A549 (cell line): ENCODE results near the gene EPN1. TPM values are rescaled to one million over a fixed set of nuclear protein-coding genes. Genes with fewer than 3 reads are reported as not detected.
A peak's percentile ranks its signal among the peaks of the same experiment; 100 is the strongest.
"Not testable (repeated sequence)": the region's sequence is repeated elsewhere in the genome, so short reads cannot be mapped to it uniquely, and the experiment has no call there.

Source experiments
- ATAC-seq, 2 experiments: fragments of 200-7000 bp in 1 of 2; fragments of >200 bp in 1 of 2; cut with Nextera tagmentation in 1 of 2; cut with Tn5 transposase in 1 of 2; 3 replicates each; pipeline versions ENCODE4 v1.8.0 to v1.9.1; 2018 to 2020; ENCODE audit warnings: mild to moderate bottlenecking in 1 of 2, moderate library complexity in 1 of 2
- CTCF ChIA-PET: fragments of 300-600 bp; sonication (Branson Sonifier 250); formaldehyde crosslinking; extraction: SDS; loops from one replicate; lab custom pipeline; 2021; ENCODE audit warnings: antibody characterized with exemption, inconsistent platforms; lab: Yijun Ruan, JAX
- POLR2A ChIA-PET: fragments of 350-600 bp; formaldehyde crosslinking; extraction: SDS; loops from one replicate; lab custom pipeline; 2021; ENCODE audit warnings: antibody characterized with exemption, inconsistent platforms; lab: Yijun Ruan, JAX
- DNase-seq, 2 experiments: peaks; one replicate each; pipeline versions ENCODE4 v3.0.0 to v3.0.0-alpha.2; 2011 to 2016; ENCODE audit warnings: low read depth in 1 of 2, low spot score in 1 of 2
- FAIRE-seq: peaks from 2 replicates; lab custom pipeline; 2011; peaks lifted over from hg19 to GRCh38; lab: Jason Lieb, UNC
- H3K27ac ChIP-seq, 2 experiments: fragments of >200 bp; sonication (Bioruptor Twin); formaldehyde crosslinking; 3 replicates each; pipeline ENCODE4 v1.5.1; 2016 to 2017
- H3K4me1 ChIP-seq: fragments of >200 bp; sonication (Bioruptor Twin); formaldehyde crosslinking; 3 replicates; pipeline ENCODE4 v1.6.1; 2016
- H3K4me2 ChIP-seq: fragments of >200 bp; sonication (Bioruptor Twin); formaldehyde crosslinking; 3 replicates; pipeline ENCODE4 v1.6.1; 2016
- H3K4me3 ChIP-seq: fragments of >200 bp; sonication (Bioruptor Twin); formaldehyde crosslinking; 3 replicates; pipeline ENCODE4 v1.5.1; 2016
- H3K9me3 ChIP-seq: fragments of >200 bp; sonication (Bioruptor Twin); formaldehyde crosslinking; 3 replicates; pipeline ENCODE4 v1.6.1; 2016
- CBX8 ChIP-seq: fragments of 200-600 bp; sonication (generic); IDR thresholded peaks from 2 replicates; pipeline ENCODE4 v1.6.1; 2016
- WGBS: methylation state at CpG from one replicate; pipeline ENCODE4 v1.1.6; 2017; ENCODE audit errors: missing lambda C conversion rate; 5-methylcytosine and 5-hydroxymethylcytosine counted together
- polyA plus RNA-seq, 4 experiments: library from polyadenylated mRNA; depleted of rRNA in 3 of 4; stranded (reverse); fragments of >200 nt; fragmentation: RNase III in 1 of 4; extraction: RNeasy Plus Mini Kit Qiagen cat#74134 plus additional on column Dnase treatment in 1 of 4; gene quantifications; 2 replicates in 3 of 4; 3 replicates in 1 of 4; pipeline ENCODE4 v1.2.3, GENCODE V29; 2011 to 2017
- small RNA-seq, 6 experiments: library from RNA; depleted of rRNA; stranded (forward); fragments of <200 nt; gene quantifications; one replicate each; pipeline ENCODE3, GENCODE V24; 2012

EPN1 gene
- polyA plus RNA-seq, 2 of the 4 experiments (the other 2 are of a cell fraction): 43.7 to 139 TPM

- ATAC-seq, FAIRE-seq, H3K4me1 ChIP-seq, POLR2A ChIA-PET, DNase-seq, H3K27ac ChIP-seq, CTCF ChIA-PET, H3K4me2 ChIP-seq, H3K4me3 ChIP-seq: not testable (repeated sequence)
- WGBS: 26% methylated on average over 4 of the region's 4 CpGs
- peaks cover 10% of the 10 kb centered on the region for H3K9me3 ChIP-seq
- 0 out of 2 replicates have a peak, but pooled peaks have one; percentile 33 for TF ChIP-seq CBX8
Measured at GRCh38 chr19:55756808-55757207, 81.8 kb downstream of the EPN1 start.

- H3K4me1 ChIP-seq, POLR2A ChIA-PET, CTCF ChIA-PET, ATAC-seq, H3K4me2 ChIP-seq, H3K27ac ChIP-seq, DNase-seq, H3K4me3 ChIP-seq: not testable (repeated sequence)
- peaks cover 10% of the 10 kb centered on the region for H3K9me3 ChIP-seq
- 39% methylated on average over 3 of the region's 3 CpGs for WGBS
- FAIRE-seq: peak; percentile 13
Measured at GRCh38 chr19:55758797-55759196, 83.8 kb downstream of the EPN1 start, which contains the start of gene RFPL4A. Gene RFPL4A (plus strand): TSS chr19:55759097. CDS start chr19:55761801, 2,704 bp downstream.

Small RNA genes lying within 50 kb of the gene (small RNA-seq; reads per million reads assigned to genes)
- gene AC010525.2: 0 reads per million in 6 experiments

Other genes starting within 250 kb of the EPN1 start
- 0.03 TPM in 1 of 2 replicates, not detected in the other for gene SHISA7, start 231.9 kb upstream of the EPN1 start, polyA plus RNA-seq (2011; rRNA removed)
- gene SHISA7, start 231.9 kb upstream of the EPN1 start, polyA plus RNA-seq (2017; fragmentation: RNase III; extraction: RNeasy Plus Mini Kit Qiagen cat#74134 plus additional on column Dnase treatment): 0.01 TPM in 1 of 3 replicates, not detected in the others
- 45.3 and 51.5 TPM in 2 replicates for gene ISOC2, start 213.6 kb upstream of the EPN1 start, polyA plus RNA-seq (2011; rRNA removed)
- 52.7 to 57.8 TPM (median 54.1 TPM) in 3 replicates for gene ISOC2, start 213.6 kb upstream of the EPN1 start, polyA plus RNA-seq (2017; fragmentation: RNase III; extraction: RNeasy Plus Mini Kit Qiagen cat#74134 plus additional on column Dnase treatment)
- not detected in 2 replicates for gene C19orf85, start 210.5 kb upstream of the EPN1 start, polyA plus RNA-seq (2011; rRNA removed)
- not detected in 3 replicates for gene C19orf85, start 210.5 kb upstream of the EPN1 start, polyA plus RNA-seq (2017; fragmentation: RNase III; extraction: RNeasy Plus Mini Kit Qiagen cat#74134 plus additional on column Dnase treatment)
- 0.32 and 0.48 TPM in 2 replicates for gene ZNF628, start 198.6 kb upstream of the EPN1 start, polyA plus RNA-seq (2011; rRNA removed)
- 4.7 to 5.9 TPM (median 5.7 TPM) in 3 replicates for gene ZNF628, start 198.6 kb upstream of the EPN1 start, polyA plus RNA-seq (2017; fragmentation: RNase III; extraction: RNeasy Plus Mini Kit Qiagen cat#74134 plus additional on column Dnase treatment)
- 16.8 and 21.0 TPM in 2 replicates for gene NAT14, start 190.0 kb upstream of the EPN1 start, polyA plus RNA-seq (2011; rRNA removed)
- 46.5 to 57.4 TPM (median 50.3 TPM) in 3 replicates for gene NAT14, start 190.0 kb upstream of the EPN1 start, polyA plus RNA-seq (2017; fragmentation: RNase III; extraction: RNeasy Plus Mini Kit Qiagen cat#74134 plus additional on column Dnase treatment)
- 0.19 and 0.22 TPM in 2 replicates for gene SSC5D, start 186.8 kb upstream of the EPN1 start, polyA plus RNA-seq (2011; rRNA removed)
- gene SSC5D, start 186.8 kb upstream of the EPN1 start, polyA plus RNA-seq (2017; fragmentation: RNase III; extraction: RNeasy Plus Mini Kit Qiagen cat#74134 plus additional on column Dnase treatment): 0.96 to 2.0 TPM (median 1.5 TPM) in 3 replicates
- gene SBK2, start 138.1 kb upstream of the EPN1 start, polyA plus RNA-seq (2011; rRNA removed): 0.65 and 0.89 TPM in 2 replicates
- 1.1 to 1.6 TPM (median 1.2 TPM) in 3 replicates for gene SBK2, start 138.1 kb upstream of the EPN1 start, polyA plus RNA-seq (2017; fragmentation: RNase III; extraction: RNeasy Plus Mini Kit Qiagen cat#74134 plus additional on column Dnase treatment)
- gene SBK3, start 129.7 kb upstream of the EPN1 start, polyA plus RNA-seq (2011; rRNA removed): 0.89 and 1.1 TPM in 2 replicates
- gene SBK3, start 129.7 kb upstream of the EPN1 start, polyA plus RNA-seq (2017; fragmentation: RNase III; extraction: RNeasy Plus Mini Kit Qiagen cat#74134 plus additional on column Dnase treatment): 0.92 to 1.2 TPM (median 1.1 TPM) in 3 replicates
- 4.2 and 6.5 TPM in 2 replicates for gene ZNF579, start 94.4 kb upstream of the EPN1 start, polyA plus RNA-seq (2011; rRNA removed)
- 16.2 to 17.0 TPM (median 16.2 TPM) in 3 replicates for gene ZNF579, start 94.4 kb upstream of the EPN1 start, polyA plus RNA-seq (2017; fragmentation: RNase III; extraction: RNeasy Plus Mini Kit Qiagen cat#74134 plus additional on column Dnase treatment)
- gene FIZ1, start 75.7 kb upstream of the EPN1 start, polyA plus RNA-seq (2011; rRNA removed): 10.3 and 10.4 TPM in 2 replicates
- gene FIZ1, start 75.7 kb upstream of the EPN1 start, polyA plus RNA-seq (2017; fragmentation: RNase III; extraction: RNeasy Plus Mini Kit Qiagen cat#74134 plus additional on column Dnase treatment): 15.7 to 18.0 TPM (median 16.9 TPM) in 3 replicates
- 5.0 and 6.4 TPM in 2 replicates for gene ZNF524, start 74.9 kb upstream of the EPN1 start, polyA plus RNA-seq (2011; rRNA removed)
- 9.3 to 9.7 TPM (median 9.7 TPM) in 3 replicates for gene ZNF524, start 74.9 kb upstream of the EPN1 start, polyA plus RNA-seq (2017; fragmentation: RNase III; extraction: RNeasy Plus Mini Kit Qiagen cat#74134 plus additional on column Dnase treatment)
- gene ZNF865, start 69.6 kb upstream of the EPN1 start, polyA plus RNA-seq (2011; rRNA removed): 2.1 and 2.2 TPM in 2 replicates
- 7.1 to 7.9 TPM (median 7.8 TPM) in 3 replicates for gene ZNF865, start 69.6 kb upstream of the EPN1 start, polyA plus RNA-seq (2017; fragmentation: RNase III; extraction: RNeasy Plus Mini Kit Qiagen cat#74134 plus additional on column Dnase treatment)
- gene ZNF784, start 50.7 kb upstream of the EPN1 start, polyA plus RNA-seq (2011; rRNA removed): 3.5 and 4.1 TPM in 2 replicates
- gene ZNF784, start 50.7 kb upstream of the EPN1 start, polyA plus RNA-seq (2017; fragmentation: RNase III; extraction: RNeasy Plus Mini Kit Qiagen cat#74134 plus additional on column Dnase treatment): 6.0 to 7.1 TPM (median 6.6 TPM) in 3 replicates
- gene ZNF580, start 34.2 kb upstream of the EPN1 start, polyA plus RNA-seq (2011; rRNA removed): 9.2 and 15.2 TPM in 2 replicates
- 40.5 to 57.0 TPM (median 52.8 TPM) in 3 replicates for gene ZNF580, start 34.2 kb upstream of the EPN1 start, polyA plus RNA-seq (2017; fragmentation: RNase III; extraction: RNeasy Plus Mini Kit Qiagen cat#74134 plus additional on column Dnase treatment)
- gene ZNF581, start 31.6 kb upstream of the EPN1 start, polyA plus RNA-seq (2011; rRNA removed): 13.9 and 17.1 TPM in 2 replicates
- 24.3 to 25.6 TPM (median 24.9 TPM) in 3 replicates for gene ZNF581, start 31.6 kb upstream of the EPN1 start, polyA plus RNA-seq (2017; fragmentation: RNase III; extraction: RNeasy Plus Mini Kit Qiagen cat#74134 plus additional on column Dnase treatment)
- gene CCDC106, start 27.0 kb upstream of the EPN1 start, polyA plus RNA-seq (2011; rRNA removed): 5.2 and 5.5 TPM in 2 replicates
- gene CCDC106, start 27.0 kb upstream of the EPN1 start, polyA plus RNA-seq (2017; fragmentation: RNase III; extraction: RNeasy Plus Mini Kit Qiagen cat#74134 plus additional on column Dnase treatment): 15.7 to 17.6 TPM (median 17.4 TPM) in 3 replicates
- gene U2AF2, start 20.2 kb upstream of the EPN1 start, polyA plus RNA-seq (2011; rRNA removed): 147 and 157 TPM in 2 replicates
- gene U2AF2, start 20.2 kb upstream of the EPN1 start, polyA plus RNA-seq (2017; fragmentation: RNase III; extraction: RNeasy Plus Mini Kit Qiagen cat#74134 plus additional on column Dnase treatment): 280 to 302 TPM (median 293 TPM) in 3 replicates
- gene NLRP9, start 63.2 kb downstream of the EPN1 start, polyA plus RNA-seq (2011; rRNA removed): not detected in 2 replicates
- not detected in 3 replicates for gene NLRP9, start 63.2 kb downstream of the EPN1 start, polyA plus RNA-seq (2017; fragmentation: RNase III; extraction: RNeasy Plus Mini Kit Qiagen cat#74134 plus additional on column Dnase treatment)
- gene RFPL4A, start 83.9 kb downstream of the EPN1 start, polyA plus RNA-seq (2011; rRNA removed): 0.06 and 0.24 TPM in 2 replicates
- not detected in 3 replicates for gene RFPL4A, start 83.9 kb downstream of the EPN1 start, polyA plus RNA-seq (2017; fragmentation: RNase III; extraction: RNeasy Plus Mini Kit Qiagen cat#74134 plus additional on column Dnase treatment)
- gene RFPL4AL1, start 93.9 kb downstream of the EPN1 start, polyA plus RNA-seq (2011; rRNA removed): not detected in 2 replicates
- not detected in 3 replicates for gene RFPL4AL1, start 93.9 kb downstream of the EPN1 start, polyA plus RNA-seq (2017; fragmentation: RNase III; extraction: RNeasy Plus Mini Kit Qiagen cat#74134 plus additional on column Dnase treatment)
- gene NLRP11, start 156.8 kb downstream of the EPN1 start, polyA plus RNA-seq (2011; rRNA removed): 0.06 and 0.13 TPM in 2 replicates
- 0.03 TPM in 2 of 3 replicates, not detected in the other for gene NLRP11, start 156.8 kb downstream of the EPN1 start, polyA plus RNA-seq (2017; fragmentation: RNase III; extraction: RNeasy Plus Mini Kit Qiagen cat#74134 plus additional on column Dnase treatment)
- 0.09 and 0.10 TPM in 2 replicates for gene NLRP4, start 161.3 kb downstream of the EPN1 start, polyA plus RNA-seq (2011; rRNA removed)
- gene NLRP4, start 161.3 kb downstream of the EPN1 start, polyA plus RNA-seq (2017; fragmentation: RNase III; extraction: RNeasy Plus Mini Kit Qiagen cat#74134 plus additional on column Dnase treatment): 0.04 TPM in 1 of 3 replicates, not detected in the others